Measurements from ENCODE around the gene SLC30A1. TPM values are rescaled to one million over a fixed set of nuclear protein-coding genes. Genes with fewer than 3 reads are reported as not detected.

The SLC30A1 gene
- total RNA-seq, 1 donor from 2014 or later: 7.1 TPM

GRCh38 chr1:211620097-211620496 lies 41.1 kb upstream of the SLC30A1 start:
- H3K4me1 Mint-ChIP-seq: no peaks in the 10 kb centered on the region
- no peak for DNase-seq (ENCODE audit: low spot score)
- Histone ChIP-seq H3K36me3 (no peaks in the 10 kb centered on the region), H2AFZ (replicated peaks) (no peak overlapping the region), H3K27me3 (no peaks in the 10 kb centered on the region), H3K9ac (no peak overlapping the region), H3K4me1 (peaks cover 4% of the 10 kb centered on the region), H3K79me2 (ENCODE audit: low read depth) (no peaks in the 10 kb centered on the region), H3K27ac (no peak overlapping the region), H4K20me1 (ENCODE audit: low read depth) (no peaks in the 10 kb centered on the region), H3K4me2 (no peak overlapping the region), H3K4me3 (no peak overlapping the region), H3K9me3 (ENCODE audit: low read depth) (no peaks in the 10 kb centered on the region), H3F3A (ENCODE audit: low read depth) (peaks cover 5% of the 10 kb centered on the region)
- no peaks in the 10 kb centered on the region for H3K9me3 Mint-ChIP-seq
- H3K27ac Mint-ChIP-seq: peak overlapping the region; percentile 45
- peak overlapping the region; percentile 42 for H3K4me3 Mint-ChIP-seq
- peaks cover 8% of the 10 kb centered on the region for H3K27me3 Mint-ChIP-seq (ENCODE audit: insufficient read depth, low read depth)
- H3K36me3 Mint-ChIP-seq: no peaks in the 10 kb centered on the region
- TF ChIP-seq EZH2phosphoT487 (IDR thresholded peaks at IDR 0.05): no peak

GRCh38 chr1:211619033-211619996 lies 40.4 kb upstream of the SLC30A1 start:
- Histone ChIP-seq H3K4me3 (no peak overlapping the region), H2AFZ (replicated peaks) (no peak overlapping the region), H4K20me1 (ENCODE audit: low read depth) (no peaks in the 10 kb centered on the region), H3K9me3 (ENCODE audit: low read depth) (no peaks in the 10 kb centered on the region), H3K27me3 (no peaks in the 10 kb centered on the region), H3K27ac (no peak overlapping the region), H3K4me2 (no peak overlapping the region), H3K79me2 (ENCODE audit: low read depth) (no peaks in the 10 kb centered on the region), H3F3A (ENCODE audit: low read depth) (peaks cover 5% of the 10 kb centered on the region), H3K36me3 (no peaks in the 10 kb centered on the region), H3K9ac (no peak overlapping the region), H3K4me1 (peaks cover 4% of the 10 kb centered on the region)
- no peak for TF ChIP-seq EZH2 (IDR thresholded peaks at IDR 0.05)
- peaks cover 8% of the 10 kb centered on the region for H3K27me3 Mint-ChIP-seq (ENCODE audit: insufficient read depth, low read depth)
- H3K4me3 Mint-ChIP-seq: no peak overlapping the region
- H3K36me3 Mint-ChIP-seq: no peaks in the 10 kb centered on the region
- no peaks in the 10 kb centered on the region for H3K9me3 Mint-ChIP-seq
- peak overlapping the region; percentile 45 for H3K27ac Mint-ChIP-seq
- no peaks in the 10 kb centered on the region for H3K4me1 Mint-ChIP-seq
- DNase-seq (ENCODE audit: low spot score): no peak

- DNase-seq (ENCODE audit: low spot score): no peak
- no peaks in the 10 kb centered on the region for H3K36me3 Mint-ChIP-seq
- no peaks in the 10 kb centered on the region for H3K36me3 ChIP-seq
- no peak overlapping the region for H3K27ac Mint-ChIP-seq
- H3K4me1 Mint-ChIP-seq: peaks cover 6% of the 10 kb centered on the region
- H3K9me3 ChIP-seq (ENCODE audit: low read depth): no peaks in the 10 kb centered on the region
- H3K4me2 ChIP-seq: no peak overlapping the region
- peak overlapping the region; percentile 99 for H2AFZ ChIP-seq (replicated peaks)
- H3K9me3 Mint-ChIP-seq: no peaks in the 10 kb centered on the region
- peaks cover 4% of the 10 kb centered on the region for H3K4me1 ChIP-seq
- H3K4me3 Mint-ChIP-seq: no peak overlapping the region
- H3K27me3 Mint-ChIP-seq (ENCODE audit: insufficient read depth, low read depth): peaks cover 7% of the 10 kb centered on the region
- no peak overlapping the region for H3K27ac ChIP-seq
- no peak for TF ChIP-seq EZH2 (IDR thresholded peaks at IDR 0.05)
- TF ChIP-seq CTCF (IDR thresholded peaks at IDR 0.05): no peak
- TF ChIP-seq EZH2phosphoT487 (IDR thresholded peaks at IDR 0.05): no peak
- no peak overlapping the region for H3K9ac ChIP-seq
- H4K20me1 ChIP-seq (ENCODE audit: low read depth): no peaks in the 10 kb centered on the region
- no peaks in the 10 kb centered on the region for H3K27me3 ChIP-seq
- no peak overlapping the region for H3K4me3 ChIP-seq
- no peaks in the 10 kb centered on the region for H3K79me2 ChIP-seq (ENCODE audit: low read depth)
- peaks cover 5% of the 10 kb centered on the region for H3F3A ChIP-seq (ENCODE audit: low read depth)
Observed at GRCh38 chr1:211616965-211617297, 38.0 kb upstream of the SLC30A1 start.

GRCh38 chr1:211616231-211616964 lies 37.4 kb upstream of the SLC30A1 start:
- H3F3A ChIP-seq (ENCODE audit: low read depth): peaks cover 5% of the 10 kb centered on the region
- H3K36me3 ChIP-seq: no peaks in the 10 kb centered on the region
- H3K9ac ChIP-seq: no peak overlapping the region
- Mint-ChIP-seq H3K27ac (no peak overlapping the region), H3K4me1 (peaks cover 11% of the 10 kb centered on the region), H3K9me3 (no peaks in the 10 kb centered on the region), H3K36me3 (no peaks in the 10 kb centered on the region), H3K4me3 (no peak overlapping the region), H3K27me3 (ENCODE audit: insufficient read depth, low read depth) (peaks cover 5% of the 10 kb centered on the region)
- no peak overlapping the region for H3K4me2 ChIP-seq
- peak overlapping the region; percentile 67 for H3K27ac ChIP-seq
- no peak for TF ChIP-seq EZH2phosphoT487 (IDR thresholded peaks at IDR 0.05)
- TF ChIP-seq EZH2 (IDR thresholded peaks at IDR 0.05): no peak
- TF ChIP-seq CTCF (IDR thresholded peaks at IDR 0.05): no peak
- no peak overlapping the region for H3K4me3 ChIP-seq
- H3K79me2 ChIP-seq (ENCODE audit: low read depth): no peaks in the 10 kb centered on the region
- no peaks in the 10 kb centered on the region for H3K27me3 ChIP-seq
- H4K20me1 ChIP-seq (ENCODE audit: low read depth): no peaks in the 10 kb centered on the region
- H3K4me1 ChIP-seq: peaks cover 4% of the 10 kb centered on the region
- no peak for DNase-seq (ENCODE audit: low spot score)
- no peaks in the 10 kb centered on the region for H3K9me3 ChIP-seq (ENCODE audit: low read depth)
- H2AFZ ChIP-seq (replicated peaks): peak overlapping the region; percentile 99
